HEK293 (cell line): ENCODE results near the gene PAF1.

Experiments
- MYNN ChIP-seq: fragments of 450-650 bp; formaldehyde crosslinking; IDR thresholded peaks from 2 replicates; pipeline ENCODE4 v1.5.1; 2016; ENCODE audit warnings: missing biosample characterization, missing genetic modification characterization, borderline replicate concordance
- ZNF133 ChIP-seq: fragments of 450-650 bp; formaldehyde crosslinking; IDR thresholded peaks from 2 replicates; pipeline ENCODE4 v1.5.1; 2016; ENCODE audit warnings: missing biosample characterization, missing genetic modification characterization

DNA sequence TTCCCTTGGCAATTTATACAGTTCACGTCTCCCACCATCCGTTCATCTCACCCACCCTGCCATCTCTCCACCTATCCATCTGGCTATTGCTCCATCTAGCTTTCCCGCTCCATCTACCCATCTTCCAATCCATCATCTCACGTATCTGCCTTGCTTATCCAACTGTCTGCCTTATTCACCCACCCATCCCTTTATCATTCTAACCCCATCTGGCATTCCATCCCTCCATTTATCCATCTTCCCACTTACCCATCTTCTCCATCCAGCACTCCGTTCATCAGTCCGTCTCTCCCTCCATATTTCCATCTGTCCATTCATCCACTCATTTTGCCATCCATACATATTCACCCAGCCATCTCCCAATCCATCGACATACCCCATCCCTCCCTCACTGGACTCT, 34.8 kb upstream of the PAF1 start:
- TF ChIP-seq MYNN (no peak), ZNF133 (tag by site-specific recombination) (no peak)
